SKM-1 treated with dmso at 0.1 percent for 144 hours (cell line): ENCODE data around the gene ITGAL.

ENCODE experiments used
- DNase-seq: peaks from one replicate; lab custom pipeline; 2025; ENCODE audit not compliant: unreplicated experiment; lab: John Stamatoyannopoulos, UW

ITGAL gene

DNA sequence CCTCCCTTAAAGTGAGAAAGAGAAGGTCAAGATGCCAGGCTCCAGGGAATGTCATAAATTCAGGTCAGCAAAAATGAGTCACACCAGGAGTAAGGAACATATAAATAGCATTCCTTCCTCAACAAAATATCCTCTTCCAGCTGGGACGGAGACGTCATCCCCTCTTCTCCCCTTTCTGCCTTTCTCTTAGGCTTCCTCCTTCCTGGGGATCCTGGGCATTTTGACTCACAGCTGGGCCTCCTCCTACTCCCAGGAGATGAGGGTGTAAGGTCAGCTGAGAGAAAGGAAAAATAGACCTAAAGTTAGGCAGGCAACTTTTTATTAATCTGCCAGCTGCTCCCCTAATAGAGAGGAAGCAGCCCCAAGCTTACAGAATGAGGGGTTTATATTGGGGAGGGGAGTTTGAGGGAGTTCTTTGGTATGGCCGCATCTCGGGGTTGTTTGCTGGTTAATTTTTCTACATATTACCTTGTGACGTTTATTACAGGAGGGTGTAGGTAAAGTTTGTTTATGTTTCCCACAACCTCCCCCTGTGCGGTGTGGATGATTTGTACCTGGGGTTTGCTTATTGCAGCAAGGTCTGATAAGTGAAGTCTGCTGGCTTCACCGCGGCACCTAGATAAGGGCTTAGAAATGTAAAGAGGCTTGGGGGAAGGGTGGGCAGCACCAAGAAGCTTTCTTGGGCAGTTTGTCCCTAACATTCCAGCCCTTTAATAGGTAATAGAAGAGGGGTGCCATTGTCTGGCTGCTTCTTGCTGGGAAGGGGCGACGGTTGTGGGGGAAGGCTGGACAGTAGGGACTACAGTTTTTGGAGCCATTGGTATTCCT lies 69.2 kb downstream of the ITGAL start:
- no peak for DNase-seq

DNA sequence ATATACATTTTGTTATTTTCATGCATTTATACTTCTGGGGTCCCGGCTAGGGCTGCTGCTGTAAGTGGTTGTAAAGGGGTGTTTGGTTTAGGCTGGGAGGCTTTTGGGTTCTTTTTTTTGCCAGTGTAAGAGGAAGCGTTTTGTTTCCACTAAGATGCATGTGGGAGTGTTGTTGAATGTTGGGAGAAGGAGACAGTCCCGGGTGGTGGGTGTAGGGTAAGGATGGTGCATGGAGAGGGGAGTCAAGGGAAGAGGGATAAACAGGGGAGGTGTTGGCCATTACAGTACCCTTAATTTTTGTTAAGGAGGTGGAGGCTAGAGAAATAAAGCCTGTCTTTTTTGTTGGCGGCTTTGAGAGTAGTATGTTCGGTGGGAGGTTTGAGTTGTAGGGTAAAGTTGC lies 70.5 kb downstream of the ITGAL start:
- DNase-seq, result no peak

- DNase-seq, result no peak
Measured at GRCh38 chr16:30546115-30546514, 73.6 kb downstream of the ITGAL start.

DNA sequence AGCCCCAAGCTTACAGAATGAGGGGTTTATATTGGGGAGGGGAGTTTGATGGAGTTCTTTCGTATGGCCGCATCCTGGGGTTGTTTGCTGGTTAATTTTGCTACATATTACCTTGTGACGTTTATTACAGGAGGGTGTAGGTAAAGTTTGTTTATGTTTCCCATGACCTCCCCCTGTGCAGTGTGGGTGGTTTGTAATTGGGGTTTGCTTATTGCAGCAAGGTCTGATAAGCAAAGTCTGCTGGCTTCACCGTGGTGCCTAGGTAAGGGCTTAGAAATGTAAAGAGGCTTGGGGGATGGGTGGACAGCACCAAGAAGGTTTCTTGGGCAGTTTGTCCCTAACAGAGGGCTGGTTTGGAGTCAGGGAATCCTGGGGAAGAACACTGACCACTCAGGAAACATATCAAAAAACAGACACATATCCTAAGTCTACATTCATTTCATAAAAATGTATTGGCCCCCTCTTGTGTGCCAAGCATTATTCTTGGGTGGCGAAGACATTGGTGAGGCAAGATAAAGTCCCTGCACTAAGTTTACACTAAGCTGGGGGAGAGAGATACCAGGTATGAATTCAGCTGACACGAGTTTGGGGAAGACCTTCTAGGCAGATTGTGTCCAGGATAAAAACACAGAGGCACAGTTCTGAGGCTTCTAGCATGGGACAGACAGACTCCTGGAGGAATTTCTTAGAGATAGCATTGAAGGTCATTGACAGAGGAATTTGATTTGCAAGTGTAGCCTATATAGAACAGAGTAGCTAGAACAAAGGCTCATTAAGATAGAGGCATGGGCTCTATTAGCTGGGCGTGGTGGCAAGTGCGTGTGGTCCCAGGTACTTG lies 76.1 kb downstream of the ITGAL start:
- no peak for DNase-seq

DNA sequence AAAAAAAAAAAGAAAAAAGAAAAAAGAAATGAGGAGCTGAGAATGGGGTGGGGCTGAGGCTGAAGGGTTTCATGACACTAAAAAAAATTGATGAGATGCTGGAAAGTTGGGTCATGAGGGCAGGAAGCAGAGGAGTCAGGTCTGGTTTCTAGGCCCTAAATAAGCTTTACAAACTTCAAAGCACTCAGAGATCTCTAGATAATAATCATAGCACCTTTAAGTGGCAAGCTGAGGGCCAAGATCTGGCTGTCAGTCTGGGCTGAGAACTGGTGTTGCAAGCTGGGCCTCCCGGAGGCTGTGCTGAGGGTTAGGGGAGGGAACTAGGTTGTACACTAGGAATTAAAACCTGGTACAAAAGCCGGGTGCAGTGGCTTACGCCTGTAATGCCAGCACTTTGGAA lies 79.2 kb downstream of the ITGAL start:
- no peak for DNase-seq

- no peak for DNase-seq
Measured at GRCh38 chr16:30552956-30553355, 80.4 kb downstream of the ITGAL start.

DNA sequence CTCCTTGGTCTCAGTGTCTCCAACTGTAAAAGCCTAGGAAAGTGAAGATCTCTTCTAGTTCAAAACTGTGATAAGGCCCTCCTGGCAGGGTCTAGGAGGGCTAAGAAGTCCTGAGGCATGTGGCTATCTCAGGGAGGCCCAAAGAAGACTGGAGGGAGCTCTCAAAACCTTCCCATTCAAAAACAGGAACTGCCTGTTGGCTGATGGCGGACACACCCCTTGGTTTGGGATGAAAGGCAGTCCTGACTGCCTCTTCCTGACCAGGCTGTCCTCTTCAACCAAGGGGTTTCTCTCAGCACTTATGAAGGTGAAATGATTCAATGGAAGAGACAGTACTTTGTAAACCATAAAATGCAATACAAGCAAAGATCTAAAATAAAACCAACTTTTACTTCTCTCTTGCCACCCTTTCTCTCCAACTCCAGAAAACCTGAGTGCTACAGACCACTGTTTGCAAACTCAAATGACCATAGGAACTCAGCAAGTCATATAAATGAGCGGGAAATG lies 80.9 kb downstream of the ITGAL start:
- peak; percentile 20 for DNase-seq

DNA sequence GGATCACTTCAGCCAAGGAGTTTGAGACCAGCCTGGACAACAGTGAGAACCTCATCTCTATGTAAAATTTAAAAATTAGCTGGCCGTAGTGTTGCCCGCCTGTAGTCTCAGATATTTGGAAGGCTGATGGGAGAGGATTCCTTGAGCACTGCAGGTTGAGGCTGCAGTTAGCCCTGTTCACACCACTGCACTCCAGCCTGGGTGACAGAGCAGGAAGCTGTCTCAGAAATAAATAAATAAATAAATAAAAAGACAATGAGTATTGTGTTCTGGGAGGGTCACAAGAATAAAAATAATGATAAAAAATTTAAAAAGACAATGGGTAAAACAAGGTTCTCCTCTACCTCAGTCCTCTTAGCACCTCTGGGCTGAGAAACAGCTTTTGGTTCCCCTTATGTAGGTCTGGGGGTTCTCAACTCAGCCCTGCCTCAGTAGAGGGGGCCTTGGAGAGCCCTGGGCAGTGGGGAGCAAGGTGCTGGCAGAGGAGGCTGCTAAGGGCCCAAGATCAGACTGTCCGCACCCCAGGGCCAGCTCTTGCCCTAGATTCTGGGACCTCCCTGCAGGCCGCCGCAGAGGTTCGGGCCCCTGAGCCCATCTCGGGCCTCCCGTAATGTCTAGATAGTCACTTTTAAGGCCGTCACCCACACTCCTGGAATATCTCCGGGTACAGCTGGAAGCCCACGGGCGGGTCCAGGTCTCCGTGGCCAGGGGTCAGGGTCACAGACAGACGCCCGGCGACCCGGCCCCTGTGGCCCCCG lies 82.2 kb downstream of the ITGAL start:
- DNase-seq, result no peak

DNA sequence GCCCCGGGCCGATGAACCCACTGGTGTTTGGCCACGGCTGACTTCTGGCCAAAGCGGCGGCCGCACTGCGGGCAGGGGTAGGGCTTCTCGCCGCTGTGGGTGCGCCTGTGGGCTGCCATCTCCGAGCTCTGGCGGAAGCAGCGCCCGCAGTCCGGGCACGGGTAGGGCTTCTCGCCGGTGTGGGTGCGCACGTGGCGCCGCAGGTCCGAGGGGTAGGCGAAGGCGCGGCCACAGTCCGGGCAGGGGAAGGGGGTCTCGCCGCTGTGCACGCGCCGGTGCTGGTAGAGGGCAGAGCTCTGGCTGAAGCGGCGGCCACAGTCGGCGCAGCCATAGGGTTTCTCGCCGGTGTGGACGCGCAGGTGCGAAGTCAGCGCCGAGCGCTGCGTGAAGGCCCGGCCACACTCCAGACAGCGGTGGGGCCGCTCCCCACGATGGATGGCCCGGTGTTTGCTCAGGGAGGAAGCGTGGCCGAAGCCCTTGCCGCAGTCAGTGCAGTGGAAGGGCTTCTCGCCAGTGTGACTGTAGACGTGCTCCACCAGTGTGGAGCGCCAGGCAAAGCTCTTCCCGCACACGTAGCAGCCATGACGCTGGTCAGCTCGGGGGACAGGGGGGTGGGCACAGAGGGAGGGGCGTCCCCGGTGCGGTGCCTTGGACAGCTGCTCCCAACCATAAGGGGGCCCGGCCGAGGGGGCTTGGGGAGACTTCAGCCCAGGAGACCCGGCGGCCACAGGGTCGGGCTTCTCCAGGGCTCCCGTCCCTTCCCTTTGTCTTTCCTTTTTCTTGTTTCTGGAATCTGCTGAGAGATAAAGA lies 83.0 kb downstream of the ITGAL start:
- DNase-seq, result no peak

GRCh38 chr16:30556125-30556473 lies 83.6 kb downstream of the ITGAL start:
- no peak for DNase-seq

DNA sequence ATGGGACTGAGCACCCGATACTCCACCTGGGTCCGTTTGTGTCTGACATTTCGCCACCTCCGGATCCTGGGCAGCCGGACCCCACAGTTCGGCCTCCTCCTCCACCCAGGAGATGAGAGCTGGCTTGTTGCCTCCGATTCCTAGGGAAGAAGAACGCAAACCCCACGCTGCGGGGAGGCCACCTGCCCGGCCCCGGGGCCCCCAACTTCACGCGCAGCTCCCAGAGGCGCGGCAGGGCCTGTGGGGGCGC lies 85.1 kb downstream of the ITGAL start:
- DNase-seq, result no peak

GRCh38 chr16:30557957-30558788 lies 85.6 kb downstream of the ITGAL start, which contains the start of gene ZNF764:
ZNF764 (minus strand) TSS chr16:30558374; CDS start chr16:30558182, 192 bp downstream.
- peak; percentile 95 for DNase-seq

DNA sequence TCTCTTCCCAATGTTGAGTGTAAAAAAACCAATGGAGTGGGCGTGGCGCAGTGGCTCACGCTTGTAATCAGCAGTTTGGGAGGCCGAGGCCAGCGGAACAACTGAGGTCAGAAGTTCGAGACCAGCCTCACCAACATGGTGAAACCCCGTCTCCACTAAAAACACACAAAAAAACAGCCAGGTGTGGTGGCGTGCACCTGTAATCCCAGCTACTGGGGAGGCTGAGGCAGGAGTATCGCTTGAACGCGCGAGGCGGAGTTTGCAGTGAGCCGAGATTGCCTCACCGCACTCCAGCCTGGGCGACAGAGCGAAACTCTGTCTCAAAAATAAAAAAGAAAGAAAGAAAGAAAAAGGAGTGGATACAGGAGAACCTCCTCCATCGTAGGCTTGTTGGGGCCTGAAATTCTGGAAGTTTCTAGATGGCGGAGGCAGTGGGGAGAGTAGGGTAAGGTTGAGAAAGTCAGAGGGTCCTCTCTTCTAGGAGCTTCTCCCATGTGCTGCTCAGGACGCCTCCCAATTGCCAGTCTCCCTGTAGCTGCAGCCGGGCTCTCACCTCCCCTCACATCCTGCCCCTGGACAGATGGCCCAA lies 86.3 kb downstream of the ITGAL start:
- no peak for DNase-seq

GRCh38 chr16:30559690-30560089 lies 87.1 kb downstream of the ITGAL start:
- no peak for DNase-seq

- no peak for DNase-seq
Measured at GRCh38 chr16:30561089-30561816, 88.7 kb downstream of the ITGAL start.

GRCh38 chr16:30562021-30562420 lies 89.5 kb downstream of the ITGAL start:
- DNase-seq, result no peak

DNA sequence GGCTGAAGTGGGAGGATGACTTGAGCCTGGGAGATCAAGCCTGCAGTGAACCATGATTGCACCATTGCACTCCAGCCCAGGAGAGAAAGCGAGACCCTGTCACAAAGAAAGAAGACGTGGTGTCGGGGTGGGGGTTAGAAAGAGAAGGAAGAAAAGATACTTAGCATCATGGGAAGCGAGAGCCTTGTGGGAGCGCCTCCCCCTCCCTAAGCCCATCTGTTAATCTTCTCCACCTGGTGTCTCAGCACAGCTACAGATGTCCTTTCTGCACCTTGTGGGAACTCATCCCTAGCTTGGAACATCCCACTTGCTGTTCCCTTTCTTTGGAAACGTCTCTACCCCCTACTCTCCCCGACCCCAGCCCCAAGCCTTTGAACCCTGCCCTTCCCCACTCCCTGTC lies 93.0 kb downstream of the ITGAL start:
- no peak for DNase-seq

DNA sequence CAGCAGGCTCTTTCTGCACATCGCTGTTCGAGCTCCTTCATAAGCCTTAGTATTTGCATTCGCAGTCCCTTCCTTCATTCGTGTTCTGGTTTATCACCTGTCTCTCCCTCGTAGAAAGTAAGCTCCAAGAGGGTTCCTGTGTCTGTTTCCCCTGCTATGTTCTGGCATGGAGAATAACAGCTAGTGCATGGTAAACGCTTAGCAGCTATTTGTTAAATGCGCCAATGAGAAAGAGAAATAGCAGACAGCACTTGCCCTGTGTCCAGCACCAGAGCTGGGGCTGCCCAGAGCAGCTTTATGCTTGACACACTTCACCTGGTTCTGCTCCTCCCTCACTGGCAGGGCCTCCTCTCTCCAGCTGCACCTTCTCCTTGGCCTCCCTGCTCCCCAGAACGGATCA lies 93.4 kb downstream of the ITGAL start:
- DNase-seq, result no peak

GRCh38 chr16:30566531-30566930 lies 94.0 kb downstream of the ITGAL start:
- DNase-seq, result no peak
